Measurements from ENCODE around the gene CHST11. TPM values are rescaled to one million over a fixed set of nuclear protein-coding genes. Genes with fewer than 3 reads are reported as not detected.

CHST11 gene
- total and polyA plus RNA-seq, 2 donors from 2014 or later, result 2.0 to 23.3 TPM

- no peak for DNase-seq
- TF ChIP-seq CTCF (IDR thresholded peaks at IDR 0.05; ENCODE audit: borderline replicate concordance, extremely low read depth, insufficient read depth), result no peak
- Histone ChIP-seq H3K27me3 (ENCODE audit: control insufficient read depth, insufficient read depth, low read length) (no peaks in the 10 kb centered on the region), H3K27ac (ENCODE audit: low read depth in 2 of 2, low read length in 2 of 2) (no peak overlapping the region), H3K36me3 (ENCODE audit: control insufficient read depth in 2 of 3, insufficient read depth in 3 of 3, low read length in 3 of 3) (no peaks in the 10 kb centered on the region), H3K9me3 (ENCODE audit: control insufficient read depth in 2 of 3, insufficient read depth in 1 of 3, low read length in 3 of 3) (no peaks in the 10 kb centered on the region), H3K4me3 (ENCODE audit: low read length in 3 of 3) (no peak overlapping the region), H3K9ac (ENCODE audit: low read length in 3 of 3) (no peak overlapping the region), H3K4me1 (ENCODE audit: control insufficient read depth in 2 of 3, insufficient read depth in 2 of 3, low read depth in 1 of 3, low read length in 3 of 3) (no peaks in the 10 kb centered on the region)
- no peak for FAIRE-seq
- intact Hi-C loops (cut with DNase I), result no loop called here
Observed at GRCh38 chr12:104751594-104751993, 294.8 kb downstream of the CHST11 start.

DNA sequence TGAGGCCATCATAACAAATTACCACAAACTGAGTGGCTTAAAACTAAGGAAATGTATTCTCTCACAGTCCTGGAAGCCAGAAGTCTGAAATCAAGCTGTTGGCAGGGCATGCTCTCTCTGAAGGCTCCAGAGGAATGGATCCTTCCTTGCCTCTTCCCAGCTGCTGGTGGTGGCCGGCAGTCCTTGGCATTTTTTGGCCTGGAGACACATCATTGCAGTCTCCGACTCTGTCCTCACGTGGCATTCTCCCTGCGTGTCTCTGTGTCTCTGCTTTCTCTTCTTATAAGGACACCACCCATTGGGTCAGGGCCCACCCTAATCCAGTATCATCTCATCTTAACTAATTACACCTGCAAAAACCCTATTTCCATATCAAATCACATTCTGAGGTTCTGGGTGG is 295.3 kb downstream of the CHST11 start:
- TF ChIP-seq CTCF (IDR thresholded peaks at IDR 0.05; ENCODE audit: borderline replicate concordance, extremely low read depth, insufficient read depth), result no peak
- intact Hi-C loops (cut with DNase I), result no loop called here
- Histone ChIP-seq H3K27ac (ENCODE audit: low read depth in 2 of 2, low read length in 2 of 2) (no peak overlapping the region), H3K9ac (ENCODE audit: low read length in 3 of 3) (no peak overlapping the region), H3K9me3 (ENCODE audit: control insufficient read depth in 2 of 3, insufficient read depth in 1 of 3, low read length in 3 of 3) (no peaks in the 10 kb centered on the region), H3K27me3 (ENCODE audit: control insufficient read depth, insufficient read depth, low read length) (no peaks in the 10 kb centered on the region), H3K4me3 (ENCODE audit: low read length in 3 of 3) (no peak overlapping the region), H3K36me3 (ENCODE audit: control insufficient read depth in 2 of 3, insufficient read depth in 3 of 3, low read length in 3 of 3) (no peaks in the 10 kb centered on the region), H3K4me1 (ENCODE audit: control insufficient read depth in 2 of 3, insufficient read depth in 2 of 3, low read depth in 1 of 3, low read length in 3 of 3) (no peaks in the 10 kb centered on the region)
- FAIRE-seq, result no peak
- DNase-seq, result no peak

- TF ChIP-seq CTCF (IDR thresholded peaks at IDR 0.05; ENCODE audit: borderline replicate concordance, extremely low read depth, insufficient read depth), result no peak
- no peak for FAIRE-seq
Observed at GRCh38 chr12:104752881-104753280, 296.1 kb downstream of the CHST11 start.

DNA sequence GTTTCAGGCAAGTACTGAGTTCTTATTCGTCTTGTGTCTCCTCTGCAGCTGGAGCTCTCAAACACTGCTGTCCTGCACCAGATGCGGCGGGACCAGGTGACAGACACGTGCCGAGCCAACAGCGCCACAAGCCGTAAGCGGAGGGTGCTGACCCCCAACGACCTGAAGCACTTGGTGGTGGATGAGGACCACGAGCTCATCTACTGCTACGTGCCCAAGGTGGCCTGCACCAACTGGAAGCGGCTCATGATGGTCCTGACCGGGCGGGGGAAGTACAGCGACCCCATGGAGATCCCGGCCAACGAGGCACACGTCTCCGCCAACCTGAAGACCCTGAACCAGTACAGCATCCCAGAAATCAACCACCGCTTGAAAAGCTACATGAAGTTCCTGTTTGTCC is 300.2 kb downstream of the CHST11 start:
- H3K4me3 ChIP-seq (ENCODE audit: low read length in 3 of 3), result no peak overlapping the region
- TF ChIP-seq CTCF (IDR thresholded peaks at IDR 0.05; ENCODE audit: borderline replicate concordance, extremely low read depth, insufficient read depth), result no peak
- DNase-seq, result no peak
- no peak for FAIRE-seq
- intact Hi-C loops (cut with DNase I), result no loop called here
- no peaks in the 10 kb centered on the region for H3K9me3 ChIP-seq (ENCODE audit: control insufficient read depth in 2 of 3, insufficient read depth in 1 of 3, low read length in 3 of 3)
- no peaks in the 10 kb centered on the region for H3K4me1 ChIP-seq (ENCODE audit: control insufficient read depth in 2 of 3, insufficient read depth in 2 of 3, low read depth in 1 of 3, low read length in 3 of 3)
- no peak overlapping the region for H3K27ac ChIP-seq (ENCODE audit: low read depth in 2 of 2, low read length in 2 of 2)
- H3K36me3 ChIP-seq (ENCODE audit: control insufficient read depth in 2 of 3, insufficient read depth in 3 of 3, low read length in 3 of 3), result no peaks in the 10 kb centered on the region
- no peak overlapping the region for H3K9ac ChIP-seq (ENCODE audit: low read length in 3 of 3)
- H3K27me3 ChIP-seq (ENCODE audit: control insufficient read depth, insufficient read depth, low read length), result no peaks in the 10 kb centered on the region

More at GRCh38 chr12:104752881-104753280, 296.1 kb downstream of the CHST11 start:
- no peak overlapping the region for H3K9ac ChIP-seq (ENCODE audit: low read length in 3 of 3)
- DNase-seq, result no peak
- H3K4me1 ChIP-seq (ENCODE audit: control insufficient read depth in 2 of 3, insufficient read depth in 2 of 3, low read depth in 1 of 3, low read length in 3 of 3), result no peaks in the 10 kb centered on the region
- no peaks in the 10 kb centered on the region for H3K36me3 ChIP-seq (ENCODE audit: control insufficient read depth in 2 of 3, insufficient read depth in 3 of 3, low read length in 3 of 3)
- intact Hi-C loops (cut with DNase I), result no loop called here
- H3K4me3 ChIP-seq (ENCODE audit: low read length in 3 of 3), result no peak overlapping the region
- no peaks in the 10 kb centered on the region for H3K9me3 ChIP-seq (ENCODE audit: control insufficient read depth in 2 of 3, insufficient read depth in 1 of 3, low read length in 3 of 3)
- H3K27me3 ChIP-seq (ENCODE audit: control insufficient read depth, insufficient read depth, low read length), result no peaks in the 10 kb centered on the region
- no peak overlapping the region for H3K27ac ChIP-seq (ENCODE audit: low read depth in 2 of 2, low read length in 2 of 2)
